Nephron progenitor cell (in vitro differentiated cells): ENCODE results near the gene WNT4.

Source experiments
- DNase-seq: peaks from one replicate; pipeline ENCODE4 v3.0.0; 2021
- H3K27ac Mint-ChIP-seq: 2 replicates; pipeline ENCODE4 v1.8.0; 2021; ENCODE audit warnings: mild to moderate bottlenecking, moderate library complexity, mixed read lengths
- H3K27me3 Mint-ChIP-seq: 2 replicates; pipeline ENCODE4 v1.8.0; 2021; ENCODE audit warnings: mild to moderate bottlenecking, low read depth, mixed read lengths; ENCODE audit not compliant: poor library complexity
- H3K36me3 Mint-ChIP-seq: 2 replicates; pipeline ENCODE4 v1.8.0; 2021; ENCODE audit warnings: low read depth, mixed read lengths
- H3K4me1 Mint-ChIP-seq: 2 replicates; pipeline ENCODE4 v1.8.0; 2021; ENCODE audit warnings: mixed read lengths
- H3K4me3 Mint-ChIP-seq: 2 replicates; pipeline ENCODE4 v1.8.0; 2021; ENCODE audit warnings: mild to moderate bottlenecking, moderate library complexity, mixed read lengths
- H3K9me3 Mint-ChIP-seq: 2 replicates; pipeline ENCODE4 v1.8.0; 2021; ENCODE audit warnings: mild to moderate bottlenecking, moderate library complexity, mixed read lengths
- TF ChIP-seq, protein P1 (sequence below): fragments of 200-600 bp; sonication (generic); IDR thresholded peaks from 2 replicates; pipeline ENCODE4 v1.5.0; 2021; ENCODE audit warnings: antibody characterized with exemption

The WNT4 gene

DNA sequence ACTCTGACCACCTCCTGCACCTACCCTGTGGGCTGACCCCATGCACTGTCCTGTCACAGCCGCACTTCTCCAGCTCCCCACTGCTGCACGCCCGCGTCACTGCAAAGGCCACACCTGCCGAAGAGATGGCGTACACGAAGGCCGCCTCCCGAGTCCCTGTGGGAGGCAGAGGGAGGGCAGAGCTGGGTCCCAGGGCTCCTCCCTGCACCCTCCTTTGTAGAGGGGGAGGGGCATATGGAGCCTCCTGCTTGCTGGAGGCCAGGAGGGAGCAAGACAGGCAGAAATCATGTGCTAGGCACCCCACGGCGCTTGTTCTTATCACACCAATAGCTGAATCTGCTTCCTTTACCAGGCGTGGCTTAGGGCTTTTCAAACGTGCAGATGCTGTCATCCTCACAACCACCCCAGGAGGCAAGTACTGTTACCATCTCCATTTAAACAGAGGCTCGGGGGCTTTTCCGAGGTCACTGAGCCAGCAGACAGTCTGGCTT lies 21.4 kb downstream of the WNT4 start:
- H3K4me3 Mint-ChIP-seq: no peak overlapping the region
- H3K36me3 Mint-ChIP-seq: no peaks in the 10 kb centered on the region
- TF ChIP-seq, protein P1, sequence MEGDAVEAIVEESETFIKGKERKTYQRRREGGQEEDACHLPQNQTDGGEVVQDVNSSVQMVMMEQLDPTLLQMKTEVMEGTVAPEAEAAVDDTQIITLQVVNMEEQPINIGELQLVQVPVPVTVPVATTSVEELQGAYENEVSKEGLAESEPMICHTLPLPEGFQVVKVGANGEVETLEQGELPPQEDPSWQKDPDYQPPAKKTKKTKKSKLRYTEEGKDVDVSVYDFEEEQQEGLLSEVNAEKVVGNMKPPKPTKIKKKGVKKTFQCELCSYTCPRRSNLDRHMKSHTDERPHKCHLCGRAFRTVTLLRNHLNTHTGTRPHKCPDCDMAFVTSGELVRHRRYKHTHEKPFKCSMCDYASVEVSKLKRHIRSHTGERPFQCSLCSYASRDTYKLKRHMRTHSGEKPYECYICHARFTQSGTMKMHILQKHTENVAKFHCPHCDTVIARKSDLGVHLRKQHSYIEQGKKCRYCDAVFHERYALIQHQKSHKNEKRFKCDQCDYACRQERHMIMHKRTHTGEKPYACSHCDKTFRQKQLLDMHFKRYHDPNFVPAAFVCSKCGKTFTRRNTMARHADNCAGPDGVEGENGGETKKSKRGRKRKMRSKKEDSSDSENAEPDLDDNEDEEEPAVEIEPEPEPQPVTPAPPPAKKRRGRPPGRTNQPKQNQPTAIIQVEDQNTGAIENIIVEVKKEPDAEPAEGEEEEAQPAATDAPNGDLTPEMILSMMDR: no peak
- peaks cover 25% of the 10 kb centered on the region for H3K4me1 Mint-ChIP-seq
- DNase-seq: no peak
- H3K9me3 Mint-ChIP-seq: no peaks in the 10 kb centered on the region
- peaks cover 7% of the 10 kb centered on the region for H3K27me3 Mint-ChIP-seq
- H3K27ac Mint-ChIP-seq: no peak overlapping the region

GRCh38 chr1:22120469-22120790 lies 22.5 kb downstream of the WNT4 start:
- TF ChIP-seq, protein P1: no peak
- DNase-seq: no peak
- H3K4me1 Mint-ChIP-seq: peaks cover 35% of the 10 kb centered on the region
- no peaks in the 10 kb centered on the region for H3K36me3 Mint-ChIP-seq
- H3K27me3 Mint-ChIP-seq: peaks cover 3% of the 10 kb centered on the region
- H3K27ac Mint-ChIP-seq: no peak overlapping the region
- H3K9me3 Mint-ChIP-seq: no peaks in the 10 kb centered on the region
- no peak overlapping the region for H3K4me3 Mint-ChIP-seq

DNA sequence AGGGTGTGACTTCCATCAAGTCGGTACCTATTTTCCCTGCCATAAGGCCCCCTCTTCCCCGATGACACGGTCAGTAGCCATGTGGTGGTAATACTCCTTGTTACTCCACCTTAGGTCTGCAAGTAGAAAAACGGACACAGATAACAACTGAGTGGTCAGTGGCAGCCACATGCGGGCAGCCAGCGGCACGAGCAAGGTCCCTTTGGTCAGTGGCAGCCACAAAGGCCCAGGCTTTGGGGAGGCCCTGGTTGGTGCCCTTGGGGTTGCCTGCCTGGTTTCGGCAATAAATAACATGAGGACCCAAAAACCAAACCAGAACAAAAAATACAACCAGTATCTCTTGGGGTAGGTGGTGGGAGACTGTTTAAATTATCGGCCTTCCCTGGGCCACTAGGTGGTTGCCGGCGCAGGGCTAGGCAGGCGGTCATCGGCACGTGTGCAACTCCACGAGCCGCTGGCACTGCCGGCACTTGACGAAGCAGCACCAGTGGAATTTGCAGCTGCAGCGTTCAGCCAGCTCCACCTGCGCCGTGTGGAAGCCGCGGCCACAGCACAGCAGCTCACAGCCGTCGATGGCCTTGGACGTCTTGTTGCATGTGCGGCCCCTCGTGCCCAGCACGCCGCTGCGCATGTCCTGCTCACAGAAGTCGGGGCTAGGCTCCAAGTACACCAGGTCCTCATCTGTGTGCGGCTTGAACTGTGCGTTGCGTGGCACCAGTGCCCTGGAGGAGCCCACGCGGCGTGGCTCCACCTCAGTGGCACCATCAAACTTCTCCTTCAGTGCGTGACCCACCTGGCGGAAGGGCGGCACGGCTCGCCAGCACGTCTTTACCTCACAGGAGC lies 23.1 kb downstream of the WNT4 start:
- Mint-ChIP-seq H3K4me3 (no peak overlapping the region), H3K9me3 (no peaks in the 10 kb centered on the region), H3K4me1 (peaks cover 41% of the 10 kb centered on the region), H3K27me3 (peaks cover 3% of the 10 kb centered on the region), H3K36me3 (no peaks in the 10 kb centered on the region), H3K27ac (peak overlapping the region; percentile 63)
- TF ChIP-seq, protein P1: no peak
- no peak for DNase-seq

GRCh38 chr1:22118291-22118992 lies 24.5 kb downstream of the WNT4 start:
- Mint-ChIP-seq H3K4me1 (peaks cover 52% of the 10 kb centered on the region), H3K27ac (peak overlapping the region; percentile 11), H3K27me3 (no peaks in the 10 kb centered on the region), H3K9me3 (no peaks in the 10 kb centered on the region), H3K36me3 (no peaks in the 10 kb centered on the region), H3K4me3 (no peak overlapping the region)
- TF ChIP-seq, protein P1: no peak
- DNase-seq: no peak

- H3K4me1 Mint-ChIP-seq: peaks cover 58% of the 10 kb centered on the region
- H3K36me3 Mint-ChIP-seq: peaks cover 4% of the 10 kb centered on the region
- no peak overlapping the region for H3K27ac Mint-ChIP-seq
- no peaks in the 10 kb centered on the region for H3K9me3 Mint-ChIP-seq
- H3K27me3 Mint-ChIP-seq: no peaks in the 10 kb centered on the region
- no peak overlapping the region for H3K4me3 Mint-ChIP-seq
- DNase-seq: no peak
- TF ChIP-seq, protein P1: no peak
These were observed 25.0 kb downstream of the WNT4 start for GRCh38 chr1:22117851-22118250.
